ENCODE data around the gene TBXA2R. TPM values are rescaled to one million over a fixed set of nuclear protein-coding genes. Genes with fewer than 3 reads are reported as not detected.
"Not testable (repeated sequence)": the region's sequence is repeated elsewhere in the genome, so short reads cannot be mapped to it uniquely, and the experiment has no call there.

Gene TBXA2R
- polyA plus RNA-seq, 1 donor (not counting 4 experiments of a cell fraction or from before 2014, with no cell fraction given): not detected

DNA sequence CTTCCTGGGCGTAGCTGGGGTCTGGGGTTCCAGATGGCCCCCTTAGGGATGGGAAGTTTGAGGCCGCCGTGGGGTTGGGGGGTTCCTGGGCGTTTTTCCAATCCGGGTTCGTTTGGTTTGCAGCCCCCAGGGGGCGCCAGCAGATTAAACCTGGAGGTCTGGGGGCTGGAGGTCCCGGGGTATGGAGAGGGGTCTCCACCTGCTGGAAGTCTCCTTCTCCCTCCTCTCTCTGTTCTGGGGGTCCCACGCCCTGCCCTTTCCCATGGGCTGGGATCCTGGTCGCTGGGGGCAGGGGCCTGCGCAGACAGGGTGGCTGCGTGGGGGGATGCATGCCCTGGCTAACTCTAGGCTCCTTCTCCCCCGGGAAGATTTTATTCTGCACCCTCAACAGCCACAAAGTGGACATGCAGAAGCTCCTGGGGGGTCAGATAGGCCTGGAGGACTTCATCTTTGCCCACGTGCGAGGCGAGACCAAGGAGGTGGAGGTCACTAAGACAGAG lies 20.5 kb downstream of the TBXA2R start:
- Histone ChIP-seq H4K20me1 (ENCODE audit: control insufficient read depth, extremely low read depth, insufficient read depth, low read length) (no peaks in the 10 kb centered on the region), H3K4me3 (ENCODE audit: control insufficient read depth in 2 of 3, extremely low read depth in 1 of 3, insufficient read depth in 2 of 3, low read depth in 1 of 3, low read length in 3 of 3) (no peak overlapping the region), H3K27me3 (ENCODE audit: control insufficient read depth, extremely low read depth, insufficient read depth, low read length) (peaks cover 28% of the 10 kb centered on the region), H3K27ac (ENCODE audit: control insufficient read depth, insufficient read depth, low read length) (no peak overlapping the region), H3K36me3 (ENCODE audit: control insufficient read depth in 2 of 2, extremely low read depth in 1 of 2, insufficient read depth in 2 of 2, low read length in 2 of 2) (no peaks in the 10 kb centered on the region), H3K4me2 (ENCODE audit: control insufficient read depth, extremely low read depth, insufficient read depth, low read depth, low read length) (no peak overlapping the region), H3K79me2 (ENCODE audit: control insufficient read depth, insufficient read depth, low read length) (no peaks in the 10 kb centered on the region), H3K9ac (ENCODE audit: control insufficient read depth, extremely low read depth, insufficient read depth, low read length) (no peak overlapping the region), H2AFZ (ENCODE audit: control insufficient read depth, low read length) (no peak overlapping the region), H3K4me1 (ENCODE audit: control insufficient read depth, extremely low read depth, insufficient read depth, low read length) (no peaks in the 10 kb centered on the region), H3K9me1 (ENCODE audit: control insufficient read depth, extremely low read depth, insufficient read depth, low read length) (no peaks in the 10 kb centered on the region), H3K9me3 (ENCODE audit: control insufficient read depth, low read depth, low read length) (no peaks in the 10 kb centered on the region)
- DNase-seq (ENCODE audit: low read depth, low spot score) (no peak), FAIRE-seq (no peak)
- TF ChIP-seq EZH2 (IDR thresholded peaks at IDR 0.05; ENCODE audit: low read length): no peak
- TF ChIP-seq, protein P1, sequence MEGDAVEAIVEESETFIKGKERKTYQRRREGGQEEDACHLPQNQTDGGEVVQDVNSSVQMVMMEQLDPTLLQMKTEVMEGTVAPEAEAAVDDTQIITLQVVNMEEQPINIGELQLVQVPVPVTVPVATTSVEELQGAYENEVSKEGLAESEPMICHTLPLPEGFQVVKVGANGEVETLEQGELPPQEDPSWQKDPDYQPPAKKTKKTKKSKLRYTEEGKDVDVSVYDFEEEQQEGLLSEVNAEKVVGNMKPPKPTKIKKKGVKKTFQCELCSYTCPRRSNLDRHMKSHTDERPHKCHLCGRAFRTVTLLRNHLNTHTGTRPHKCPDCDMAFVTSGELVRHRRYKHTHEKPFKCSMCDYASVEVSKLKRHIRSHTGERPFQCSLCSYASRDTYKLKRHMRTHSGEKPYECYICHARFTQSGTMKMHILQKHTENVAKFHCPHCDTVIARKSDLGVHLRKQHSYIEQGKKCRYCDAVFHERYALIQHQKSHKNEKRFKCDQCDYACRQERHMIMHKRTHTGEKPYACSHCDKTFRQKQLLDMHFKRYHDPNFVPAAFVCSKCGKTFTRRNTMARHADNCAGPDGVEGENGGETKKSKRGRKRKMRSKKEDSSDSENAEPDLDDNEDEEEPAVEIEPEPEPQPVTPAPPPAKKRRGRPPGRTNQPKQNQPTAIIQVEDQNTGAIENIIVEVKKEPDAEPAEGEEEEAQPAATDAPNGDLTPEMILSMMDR (optimal IDR thresholded peaks at IDR 0.05 in 1 of 3, IDR thresholded peaks at IDR 0.05 in 1 of 3, conservative IDR thresholded peaks at IDR 0.05 in 1 of 3; ENCODE audit: extremely low read depth in 1 of 3, insufficient read depth in 2 of 3, low read length in 3 of 3): peak in 2 of 3 experiments; percentile 32 to 41
- dilution Hi-C loops (cut with MboI; ENCODE audit: extremely low pct_ligation_motif_present, low sequenced_read_pairs): no loop called here

DNA sequence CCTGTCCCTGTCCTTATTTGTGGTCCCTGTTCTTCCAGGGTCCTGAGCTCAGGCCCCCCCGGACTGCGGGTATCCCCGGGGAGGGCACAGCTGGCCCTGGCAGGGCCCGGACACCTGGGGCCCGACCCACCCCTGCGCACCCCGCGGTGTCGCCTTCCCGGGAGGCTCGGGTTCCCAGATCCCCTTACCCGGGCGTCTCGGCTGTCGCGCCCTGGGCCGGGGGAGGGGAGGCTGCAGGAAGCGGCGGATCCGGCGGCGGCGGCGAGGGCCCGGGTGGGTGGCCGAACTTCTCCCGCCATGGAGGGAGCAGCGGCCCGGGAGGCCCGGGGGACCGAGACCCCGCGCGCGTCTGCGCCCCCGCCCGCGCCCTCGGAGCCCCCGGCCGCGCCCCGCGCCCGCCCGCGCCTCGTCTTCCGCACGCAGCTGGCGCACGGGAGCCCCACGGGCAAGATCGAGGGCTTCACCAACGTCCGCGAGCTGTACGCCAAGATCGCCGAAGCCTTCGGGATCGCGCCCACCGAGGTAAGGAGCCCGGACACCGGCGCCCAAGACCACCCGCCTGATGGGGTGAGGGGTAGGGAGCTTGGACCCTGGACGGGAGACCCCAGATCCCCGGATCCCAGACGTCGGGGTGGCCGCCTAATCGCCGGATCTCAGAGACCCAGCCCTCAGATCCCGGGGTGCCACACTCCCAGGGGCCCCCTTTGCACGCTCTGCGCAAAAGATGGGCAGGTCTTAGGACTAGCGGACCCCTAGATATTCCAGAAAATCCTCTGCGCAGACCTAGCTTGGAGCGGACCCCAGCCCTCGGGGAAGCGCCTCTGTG lies 21.2 kb downstream of the TBXA2R start, which contains the start of gene GIPC3:
Gene GIPC3, plus strand, starts transcription at position 178 of the 826 bp plus-strand sequence. Its CDS starts 120 bp downstream, at position 298.
- no peaks in the 10 kb centered on the region for H3K4me1 ChIP-seq (ENCODE audit: control insufficient read depth, extremely low read depth, insufficient read depth, low read length)
- no peaks in the 10 kb centered on the region for H3K9me1 ChIP-seq (ENCODE audit: control insufficient read depth, extremely low read depth, insufficient read depth, low read length)
- H3K36me3 ChIP-seq (ENCODE audit: control insufficient read depth in 2 of 2, extremely low read depth in 1 of 2, insufficient read depth in 2 of 2, low read length in 2 of 2): no peaks in the 10 kb centered on the region
- H2AFZ ChIP-seq (ENCODE audit: control insufficient read depth, low read length): no peak within 1 kb of the TSS
- peak; percentile 68 for TF ChIP-seq EZH2 (IDR thresholded peaks at IDR 0.05; ENCODE audit: low read length)
- TF ChIP-seq, protein P1 (optimal IDR thresholded peaks at IDR 0.05 in 1 of 3, IDR thresholded peaks at IDR 0.05 in 1 of 3, conservative IDR thresholded peaks at IDR 0.05 in 1 of 3; ENCODE audit: extremely low read depth in 1 of 3, insufficient read depth in 2 of 3, low read length in 3 of 3): no peak
- no peak for FAIRE-seq
- H3K4me3 ChIP-seq (ENCODE audit: control insufficient read depth in 2 of 3, extremely low read depth in 1 of 3, insufficient read depth in 2 of 3, low read depth in 1 of 3, low read length in 3 of 3): no peak within 1 kb of the TSS
- H3K4me2 ChIP-seq (ENCODE audit: control insufficient read depth, extremely low read depth, insufficient read depth, low read depth, low read length): no peak within 1 kb of the TSS
- H3K27ac ChIP-seq (ENCODE audit: control insufficient read depth, insufficient read depth, low read length): no peak within 1 kb of the TSS
- no peaks in the 10 kb centered on the region for H3K9me3 ChIP-seq (ENCODE audit: control insufficient read depth, low read depth, low read length)
- dilution Hi-C loops (cut with MboI; ENCODE audit: extremely low pct_ligation_motif_present, low sequenced_read_pairs): no loop called here
- no peaks in the 10 kb centered on the region for H4K20me1 ChIP-seq (ENCODE audit: control insufficient read depth, extremely low read depth, insufficient read depth, low read length)
- no peak within 1 kb of the TSS for H3K9ac ChIP-seq (ENCODE audit: control insufficient read depth, extremely low read depth, insufficient read depth, low read length)
- DNase-seq (ENCODE audit: low read depth, low spot score): no peak
- no peaks in the 10 kb centered on the region for H3K79me2 ChIP-seq (ENCODE audit: control insufficient read depth, insufficient read depth, low read length)
- peaks cover 28% of the 10 kb centered on the region for H3K27me3 ChIP-seq (ENCODE audit: control insufficient read depth, extremely low read depth, insufficient read depth, low read length)

DNA sequence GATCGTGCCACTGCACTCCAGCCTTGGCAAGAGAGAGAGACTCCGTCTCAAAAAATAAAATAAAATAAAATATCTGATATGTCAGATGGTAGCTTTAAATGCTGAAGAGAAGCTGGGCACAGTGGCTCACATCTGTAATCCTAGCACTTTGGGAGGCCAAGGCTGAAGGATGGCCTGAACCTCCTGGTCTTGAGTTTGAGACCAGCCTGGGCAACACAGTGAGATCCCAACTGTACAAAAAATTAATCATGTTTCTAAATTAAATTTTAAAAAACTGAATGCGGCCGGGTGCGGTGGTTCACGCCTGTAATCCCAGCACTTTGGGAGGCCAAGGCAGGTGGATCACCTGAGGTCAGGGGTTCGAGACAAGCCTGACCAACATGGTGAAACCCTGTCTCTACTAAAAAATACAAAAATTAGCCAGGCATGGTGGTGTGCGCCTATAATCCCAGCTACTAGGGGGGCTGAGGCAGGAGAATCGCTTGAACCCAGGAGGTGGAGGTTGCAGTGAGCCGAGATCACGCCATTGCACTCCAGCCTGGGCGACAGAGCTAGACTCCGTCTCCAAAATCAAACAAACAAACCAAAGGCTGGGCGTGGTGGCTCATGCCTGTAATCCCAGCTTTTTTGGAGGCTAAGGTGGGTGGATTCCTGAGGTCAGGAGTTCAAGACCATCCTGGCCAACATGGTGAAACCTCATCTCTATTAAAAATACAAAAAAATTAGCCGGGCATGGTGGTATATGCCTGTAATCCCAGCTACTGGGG lies 22.5 kb downstream of the TBXA2R start:
- FAIRE-seq; H3K4me3 ChIP-seq (ENCODE audit: control insufficient read depth in 2 of 3, extremely low read depth in 1 of 3, insufficient read depth in 2 of 3, low read depth in 1 of 3, low read length in 3 of 3); H3K79me2 ChIP-seq (ENCODE audit: control insufficient read depth, insufficient read depth, low read length); H3K9me1 ChIP-seq (ENCODE audit: control insufficient read depth, extremely low read depth, insufficient read depth, low read length); dilution Hi-C loops (cut with MboI; ENCODE audit: extremely low pct_ligation_motif_present, low sequenced_read_pairs); DNase-seq (ENCODE audit: low read depth, low spot score); H3K36me3 ChIP-seq (ENCODE audit: control insufficient read depth in 2 of 2, extremely low read depth in 1 of 2, insufficient read depth in 2 of 2, low read length in 2 of 2); H3K9ac ChIP-seq (ENCODE audit: control insufficient read depth, extremely low read depth, insufficient read depth, low read length); H3K27ac ChIP-seq (ENCODE audit: control insufficient read depth, insufficient read depth, low read length); H3K4me2 ChIP-seq (ENCODE audit: control insufficient read depth, extremely low read depth, insufficient read depth, low read depth, low read length); H4K20me1 ChIP-seq (ENCODE audit: control insufficient read depth, extremely low read depth, insufficient read depth, low read length); H2AFZ ChIP-seq (ENCODE audit: control insufficient read depth, low read length); H3K4me1 ChIP-seq (ENCODE audit: control insufficient read depth, extremely low read depth, insufficient read depth, low read length); H3K9me3 ChIP-seq (ENCODE audit: control insufficient read depth, low read depth, low read length): not testable (repeated sequence)
- peaks cover 28% of the 10 kb centered on the region for H3K27me3 ChIP-seq (ENCODE audit: control insufficient read depth, extremely low read depth, insufficient read depth, low read length)

All from keratinocyte (primary cell).